ENCODE results near the gene TRIP11.
"Not testable (repeated sequence)": the region's sequence is repeated elsewhere in the genome, so short reads cannot be mapped to it uniquely, and the experiment has no call there.

The TRIP11 gene

GRCh38 chr14:92039719-92040430 is at the start of gene TRIP11:
Gene TRIP11, minus strand, starts transcription at chr14:92040059. Its CDS starts 374 bp downstream, at chr14:92039685.
- peak; percentile 96 for DNase-seq

- no peak for DNase-seq
Observed at GRCh38 chr14:92088494-92088893, 48.6 kb upstream of the TRIP11 start.

- DNase-seq = peak; percentile 19
Observed at GRCh38 chr14:92074555-92074954, 34.7 kb upstream of the TRIP11 start.

- no peak for DNase-seq
Observed at GRCh38 chr14:92058006-92058917, 18.4 kb upstream of the TRIP11 start.

- no peak for DNase-seq
Observed at GRCh38 chr14:92049781-92050180, 9.9 kb upstream of the TRIP11 start.

GRCh38 chr14:92049221-92049620 is 9.4 kb upstream of the TRIP11 start:
- not testable (repeated sequence) for DNase-seq

DNA sequence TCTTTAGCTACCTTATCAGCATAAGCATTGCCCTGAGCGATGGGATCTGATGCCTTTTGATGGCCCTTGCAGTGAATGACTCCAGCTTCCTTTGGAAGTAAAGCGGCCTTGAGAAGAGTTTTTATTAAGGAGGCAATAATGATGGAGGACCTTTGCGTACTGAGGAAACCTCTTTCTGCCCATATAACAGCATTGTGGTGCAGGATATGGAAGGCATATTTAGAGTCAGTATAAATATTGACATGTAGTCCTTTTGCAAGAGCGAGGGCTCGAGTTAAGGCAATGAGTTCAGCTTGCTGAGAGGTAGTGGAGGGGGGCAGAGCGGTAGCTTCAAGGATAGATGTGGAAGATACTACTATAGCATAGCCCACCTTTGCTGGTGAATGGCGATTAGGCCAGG is 6.0 kb upstream of the TRIP11 start:
- not testable (repeated sequence) for DNase-seq

DNA sequence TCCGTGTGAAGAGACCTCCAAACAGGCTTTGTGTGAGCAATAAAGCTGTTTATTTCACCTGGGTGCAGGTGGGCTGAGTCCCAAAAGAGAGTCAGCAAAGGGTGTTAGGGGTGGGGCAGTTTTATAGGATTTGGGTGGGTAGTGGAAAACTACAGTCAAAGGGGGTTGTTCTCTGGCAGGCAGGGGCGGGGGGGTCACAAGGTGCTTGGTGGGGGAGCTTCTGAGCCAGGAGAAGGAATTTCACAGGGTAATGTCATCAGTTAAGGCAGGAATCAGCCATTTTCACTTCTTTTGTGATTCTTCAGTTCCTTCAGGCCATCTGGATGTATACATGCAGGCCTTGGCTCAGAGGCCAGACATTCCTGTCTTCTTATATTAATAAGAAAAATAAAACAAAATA is 1.9 kb upstream of the TRIP11 start:
- not testable (repeated sequence) for DNase-seq

- DNase-seq = no peak
Observed at GRCh38 chr14:92041203-92041602, 1.3 kb upstream of the TRIP11 start.

- DNase-seq = peak; percentile 66
Observed at GRCh38 chr14:92040431-92041051, 682 bp upstream of the TRIP11 start.

GRCh38 chr14:92039063-92039718 is 668 bp downstream of the TRIP11 start:
- peak; percentile 58 for DNase-seq

DNA sequence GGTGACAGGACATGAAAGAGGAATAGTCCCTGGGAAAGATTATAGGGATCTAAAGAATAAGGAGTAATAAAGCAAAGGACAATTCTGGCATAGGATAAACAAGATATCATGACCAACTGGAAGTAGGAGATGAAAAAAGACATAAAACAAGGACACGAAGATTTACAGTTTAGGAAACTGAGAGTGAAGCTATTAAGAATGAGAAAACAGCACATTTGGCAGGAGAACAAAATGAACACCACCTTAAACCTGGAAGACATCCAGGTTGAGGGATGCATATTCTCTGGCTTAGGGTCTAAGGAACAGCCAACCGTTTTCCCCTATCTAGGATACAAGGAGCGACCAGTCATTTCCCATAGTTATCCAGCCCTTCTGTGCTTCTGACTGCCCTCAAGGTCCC is 1.9 kb downstream of the TRIP11 start:
- DNase-seq = no peak

DNA sequence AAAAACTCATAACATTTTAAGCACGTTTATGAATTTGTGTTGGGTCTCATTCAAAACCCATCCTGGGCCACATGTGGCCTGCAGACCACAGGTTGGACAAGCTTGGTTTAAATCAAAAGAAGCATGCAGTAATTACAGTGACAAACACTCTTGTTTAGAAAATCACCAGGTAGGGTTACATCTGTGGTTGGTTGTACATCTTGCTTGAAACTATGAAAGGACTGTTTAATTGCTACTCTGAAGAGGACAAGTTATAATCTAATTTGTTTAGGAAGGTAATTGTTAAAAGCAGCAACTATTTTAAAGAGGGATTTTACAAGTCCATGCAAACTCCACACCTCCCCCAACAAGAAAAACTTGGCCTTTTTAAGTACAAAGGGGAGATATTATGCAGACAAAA is 4.0 kb downstream of the TRIP11 start:
- DNase-seq = no peak

- DNase-seq = peak; percentile 46
Observed at GRCh38 chr14:92033906-92034687, 5.8 kb downstream of the TRIP11 start.

- no peak for DNase-seq
Observed at GRCh38 chr14:92033433-92033832, 6.4 kb downstream of the TRIP11 start.

GRCh38 chr14:92026548-92027190 is 13.2 kb downstream of the TRIP11 start:
- DNase-seq = no peak

GRCh38 chr14:92022036-92022435 is 17.8 kb downstream of the TRIP11 start:
- DNase-seq = no peak

DNA sequence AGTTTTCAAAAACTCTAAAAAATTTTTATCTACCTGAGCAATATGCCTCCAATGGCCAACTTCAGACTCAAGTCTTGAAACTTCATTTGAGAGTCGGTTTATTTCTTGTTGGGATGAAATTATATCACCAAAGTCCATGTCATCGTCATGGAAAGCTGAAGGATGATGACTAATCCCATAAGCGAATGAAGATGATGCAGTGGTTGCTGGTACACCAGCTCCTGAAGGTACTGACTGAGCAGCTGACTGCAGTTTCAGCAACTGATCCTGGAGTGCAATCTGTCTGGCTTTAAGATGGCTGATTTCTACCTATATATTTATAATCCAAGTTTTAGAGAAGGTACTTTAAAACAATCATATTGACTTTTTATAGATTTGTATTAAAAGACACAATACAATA is 18.3 kb downstream of the TRIP11 start:
- DNase-seq = no peak

DNA sequence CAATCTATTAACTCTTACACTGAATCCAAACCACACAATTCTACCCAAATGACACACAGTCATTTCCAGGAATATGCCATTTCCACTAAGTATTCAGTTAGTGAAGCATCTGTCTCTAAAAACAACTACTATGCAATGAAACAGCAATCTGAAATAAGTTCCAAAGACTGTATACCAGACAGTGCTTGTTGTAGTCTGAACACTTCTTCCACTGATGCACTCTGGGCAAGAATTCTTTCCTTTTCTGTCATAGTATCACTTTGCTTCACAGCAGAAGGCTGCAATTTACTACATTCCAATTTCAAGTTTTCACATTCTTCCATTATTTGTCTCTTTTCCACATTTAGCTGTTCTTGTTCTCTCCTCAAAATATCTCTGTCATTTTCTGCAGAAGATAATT is 25.8 kb downstream of the TRIP11 start:
- DNase-seq = no peak

DNA sequence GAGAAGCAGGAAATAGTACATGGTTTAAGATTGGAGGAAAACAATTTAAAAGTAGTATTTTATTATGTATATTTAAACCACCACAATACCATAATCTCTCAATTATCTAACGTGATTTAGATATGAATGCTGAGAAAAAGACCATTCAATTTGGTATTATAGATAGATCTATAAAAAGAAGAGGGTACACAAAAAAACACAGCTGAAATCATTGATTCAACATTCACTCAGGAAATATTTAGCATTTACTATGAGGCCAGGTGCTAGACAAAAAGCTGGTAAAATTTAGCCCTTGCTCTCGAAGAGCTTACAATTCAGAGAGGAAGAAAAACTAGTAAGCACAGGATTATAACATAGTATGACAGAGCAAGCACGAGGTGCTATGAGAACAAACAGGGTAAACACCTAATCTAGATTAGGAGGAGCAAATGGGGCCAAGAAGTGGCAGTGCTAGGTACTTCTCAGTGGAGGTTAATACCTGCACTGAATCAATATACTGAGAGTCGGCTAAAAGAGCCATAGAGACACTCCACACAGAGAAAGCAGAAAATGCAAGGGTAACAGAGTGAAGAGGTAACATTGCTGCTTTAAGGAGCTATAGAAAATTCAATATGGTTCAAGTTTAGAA is 27.6 kb downstream of the TRIP11 start:
- DNase-seq = no peak

DNA sequence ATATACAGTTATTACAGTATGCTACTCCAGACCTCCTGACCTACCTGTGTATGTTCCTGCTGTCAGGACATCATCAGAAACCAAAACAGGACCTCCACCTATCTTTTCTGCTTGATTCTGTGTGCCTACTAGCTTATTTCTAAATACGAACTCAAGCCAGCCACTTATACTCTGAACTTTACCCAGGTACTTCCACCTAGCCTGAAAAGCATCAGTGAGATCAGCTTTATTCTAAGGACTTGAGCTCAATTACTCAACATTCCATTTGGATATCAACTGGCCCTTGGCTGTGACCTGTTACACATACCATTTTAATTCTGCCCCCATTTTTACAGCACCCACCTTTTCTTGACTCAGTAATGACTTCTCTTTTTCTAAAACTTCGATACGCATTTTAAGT is 29.2 kb downstream of the TRIP11 start:
- DNase-seq = no peak

Data from hematopoietic multipotent progenitor cell treated with erythropoietin and hydrocortisone succinate and interleukin-3 and kit ligand, for 6 days (in vitro differentiated cells).